ENCODE results near the gene RHNO1.

Gene RHNO1, protein sequence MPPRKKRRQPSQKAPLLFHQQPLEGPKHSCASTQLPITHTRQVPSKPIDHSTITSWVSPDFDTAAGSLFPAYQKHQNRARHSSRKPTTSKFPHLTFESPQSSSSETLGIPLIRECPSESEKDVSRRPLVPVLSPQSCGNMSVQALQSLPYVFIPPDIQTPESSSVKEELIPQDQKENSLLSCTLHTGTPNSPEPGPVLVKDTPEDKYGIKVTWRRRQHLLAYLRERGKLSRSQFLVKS

DNA sequence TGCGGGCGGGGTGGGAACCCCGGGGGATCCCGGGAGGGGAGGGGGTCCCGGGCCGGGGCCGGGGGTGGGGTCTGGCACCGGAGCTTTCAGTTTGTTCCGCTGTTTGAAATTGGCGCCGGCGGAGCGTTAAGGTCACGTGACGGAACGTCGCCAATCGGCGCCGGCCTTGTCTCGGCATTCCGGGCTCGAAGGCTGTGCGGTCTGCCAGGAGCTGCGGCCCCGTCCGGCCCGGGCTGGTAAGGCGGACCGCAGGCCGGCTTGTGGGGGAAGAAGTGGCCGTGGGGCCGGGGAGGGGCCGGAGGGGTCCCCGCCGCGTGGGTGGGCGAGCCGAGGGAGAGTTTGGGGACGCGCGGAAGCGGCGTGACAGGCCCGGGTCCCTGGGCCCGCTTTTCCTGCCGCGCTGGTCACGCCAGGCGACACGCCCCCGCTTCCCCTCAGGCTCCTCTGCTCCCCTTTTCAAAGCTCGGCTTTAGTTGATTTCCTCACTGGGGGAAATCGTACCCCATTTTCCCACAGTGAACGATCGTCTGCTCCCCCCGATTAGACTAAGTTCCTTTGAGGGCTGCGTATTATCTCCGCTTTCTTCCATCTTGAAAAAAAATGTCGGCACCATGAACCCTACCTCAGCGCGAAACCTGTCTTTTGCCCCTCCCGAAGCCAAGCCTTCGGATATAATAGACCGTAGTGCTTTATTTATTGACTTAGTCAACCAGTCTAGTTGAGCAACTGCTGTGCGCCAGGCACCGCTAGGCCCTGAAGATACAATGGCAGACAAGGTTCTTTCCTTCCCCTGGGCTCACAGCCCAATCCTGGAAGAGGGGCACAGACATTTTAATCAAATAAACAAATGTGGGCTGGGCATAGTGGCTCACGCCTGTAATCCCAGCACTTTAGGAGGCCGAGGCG lies at the start of gene RHNO1, which contains the start of gene FOXM1:
Gene RHNO1 (plus strand): TSS at position 177 of the 906 bp plus-strand sequence. CDS start 8,144 bp downstream, outside the sequence.
Gene FOXM1 (minus strand): TSS at position 128 of the 906 bp plus-strand sequence. CDS start 2,696 bp downstream, outside the sequence.
- Histone ChIP-seq H3K4me2 (ENCODE audit: low read depth, low read length, poor library complexity, severe bottlenecking) (peak within 1 kb of the TSS; percentile 100), H3K27me3 (ENCODE audit: low read length) (no peaks in the 10 kb centered on the region), H3K9ac (ENCODE audit: low read length) (peak within 1 kb of the TSS; percentile 94), H3K9me2 (replicated peaks; ENCODE audit: insufficient read depth, low read length) (no peaks in the 10 kb centered on the region), H3K27ac (ENCODE audit: low read depth, low read length) (peak within 1 kb of the TSS; percentile 74), H3K9me3 (ENCODE audit: insufficient read depth, low read length) (no peaks in the 10 kb centered on the region), H3F3A (ENCODE audit: insufficient read depth) (no peaks in the 10 kb centered on the region), H3K79me2 (ENCODE audit: insufficient read depth, low read length) (peaks cover 88% of the 10 kb centered on the region), H3K36me3 (ENCODE audit: low read length) (peaks cover 16% of the 10 kb centered on the region; the same call in 1 of the 2 replicates), H4K20me1 (ENCODE audit: low read depth, low read length) (no peaks in the 10 kb centered on the region; the same call in 1 of the 2 replicates), H2AFZ (ENCODE audit: low read depth, low read length, severe bottlenecking) (peak within 1 kb of the TSS; percentile 17), H3K4me3 (ENCODE audit: insufficient read depth, low read length, poor library complexity, severe bottlenecking) (peak within 1 kb of the TSS; percentile 74)
- TF ChIP-seq, protein P1, sequence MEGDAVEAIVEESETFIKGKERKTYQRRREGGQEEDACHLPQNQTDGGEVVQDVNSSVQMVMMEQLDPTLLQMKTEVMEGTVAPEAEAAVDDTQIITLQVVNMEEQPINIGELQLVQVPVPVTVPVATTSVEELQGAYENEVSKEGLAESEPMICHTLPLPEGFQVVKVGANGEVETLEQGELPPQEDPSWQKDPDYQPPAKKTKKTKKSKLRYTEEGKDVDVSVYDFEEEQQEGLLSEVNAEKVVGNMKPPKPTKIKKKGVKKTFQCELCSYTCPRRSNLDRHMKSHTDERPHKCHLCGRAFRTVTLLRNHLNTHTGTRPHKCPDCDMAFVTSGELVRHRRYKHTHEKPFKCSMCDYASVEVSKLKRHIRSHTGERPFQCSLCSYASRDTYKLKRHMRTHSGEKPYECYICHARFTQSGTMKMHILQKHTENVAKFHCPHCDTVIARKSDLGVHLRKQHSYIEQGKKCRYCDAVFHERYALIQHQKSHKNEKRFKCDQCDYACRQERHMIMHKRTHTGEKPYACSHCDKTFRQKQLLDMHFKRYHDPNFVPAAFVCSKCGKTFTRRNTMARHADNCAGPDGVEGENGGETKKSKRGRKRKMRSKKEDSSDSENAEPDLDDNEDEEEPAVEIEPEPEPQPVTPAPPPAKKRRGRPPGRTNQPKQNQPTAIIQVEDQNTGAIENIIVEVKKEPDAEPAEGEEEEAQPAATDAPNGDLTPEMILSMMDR (IDR thresholded peaks at IDR 0.05; ENCODE audit: insufficient read depth, low read length, poor library complexity, severe bottlenecking) = no peak
- no peak for TF ChIP-seq EZH2phosphoT487 (conservative IDR thresholded peaks at IDR 0.05; ENCODE audit: low read length)

DNA sequence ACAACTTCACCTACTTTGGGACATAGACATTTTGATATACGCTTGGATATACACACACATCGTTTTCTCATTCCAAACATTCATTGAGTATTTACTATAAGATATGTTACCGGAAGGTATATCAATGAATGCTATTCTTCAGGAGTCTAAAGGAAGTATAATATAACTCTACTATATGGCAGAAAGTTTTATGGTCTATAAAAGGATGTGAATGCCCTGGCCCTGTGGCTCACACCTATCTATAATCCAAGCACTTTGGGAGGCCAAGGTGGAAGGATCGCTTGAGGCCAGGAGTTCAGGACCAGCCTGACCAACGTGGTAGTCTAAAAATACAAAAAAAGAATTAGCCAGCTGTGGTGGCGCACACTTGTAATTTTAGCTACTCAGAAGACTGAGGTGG lies 47.7 kb upstream of the RHNO1 start:
- Histone ChIP-seq H3K9me2 (replicated peaks; ENCODE audit: insufficient read depth, low read length) (no peaks in the 10 kb centered on the region), H3K36me3 (ENCODE audit: low read length) (no peaks in the 10 kb centered on the region), H3K79me2 (ENCODE audit: insufficient read depth, low read length) (no peaks in the 10 kb centered on the region), H3K9ac (ENCODE audit: low read length) (no peak overlapping the region), H3K27ac (ENCODE audit: low read depth, low read length) (no peak overlapping the region), H3K9me3 (ENCODE audit: insufficient read depth, low read length) (no peaks in the 10 kb centered on the region), H4K20me1 (ENCODE audit: low read depth, low read length) (no peaks in the 10 kb centered on the region), H3K4me3 (ENCODE audit: insufficient read depth, low read length, poor library complexity, severe bottlenecking) (no peak overlapping the region), H3F3A (ENCODE audit: insufficient read depth) (no peaks in the 10 kb centered on the region), H2AFZ (ENCODE audit: low read depth, low read length, severe bottlenecking) (no peak overlapping the region), H3K4me2 (ENCODE audit: low read depth, low read length, poor library complexity, severe bottlenecking) (no peak overlapping the region), H3K27me3 (ENCODE audit: low read length) (no peaks in the 10 kb centered on the region)
- TF ChIP-seq, protein P1 (IDR thresholded peaks at IDR 0.05; ENCODE audit: insufficient read depth, low read length, poor library complexity, severe bottlenecking) = no peak
- TF ChIP-seq EZH2phosphoT487 (conservative IDR thresholded peaks at IDR 0.05; ENCODE audit: low read length) = no peak

DNA sequence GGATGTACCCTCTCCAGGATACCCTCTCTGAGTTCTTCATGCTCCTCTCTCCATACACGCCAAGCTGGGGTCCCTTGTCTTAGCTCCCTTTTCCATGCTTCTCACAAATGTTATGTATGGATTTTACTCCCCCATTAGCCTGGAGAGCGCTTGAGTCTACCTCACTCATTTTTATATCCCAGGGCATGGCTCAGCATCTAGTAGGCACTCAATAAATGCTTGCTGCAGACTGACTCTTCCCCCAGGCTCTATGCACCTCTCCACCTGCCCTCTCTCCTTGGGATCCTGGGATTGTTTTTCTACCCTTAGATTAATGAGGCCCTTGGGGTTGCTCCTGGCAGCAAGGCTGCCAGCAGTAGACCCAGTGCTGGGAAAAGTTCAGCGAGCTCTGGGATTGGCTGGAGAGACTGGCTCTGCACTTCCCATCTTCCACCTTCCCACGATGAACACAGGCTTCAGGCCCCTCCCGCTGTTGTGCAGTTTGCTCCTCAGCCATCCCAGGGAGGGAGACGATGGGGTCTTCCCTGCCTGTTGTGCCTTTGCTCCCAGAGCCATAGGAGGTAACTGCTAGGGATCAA lies 44.4 kb upstream of the RHNO1 start:
- Histone ChIP-seq H3K27ac (ENCODE audit: low read depth, low read length) (no peak overlapping the region), H3K27me3 (ENCODE audit: low read length) (no peaks in the 10 kb centered on the region), H3K9me3 (ENCODE audit: insufficient read depth, low read length) (no peaks in the 10 kb centered on the region), H3K79me2 (ENCODE audit: insufficient read depth, low read length) (no peaks in the 10 kb centered on the region), H3K4me2 (ENCODE audit: low read depth, low read length, poor library complexity, severe bottlenecking) (no peak overlapping the region), H3F3A (ENCODE audit: insufficient read depth) (no peaks in the 10 kb centered on the region), H3K9ac (ENCODE audit: low read length) (no peak overlapping the region), H3K36me3 (ENCODE audit: low read length) (no peaks in the 10 kb centered on the region), H3K4me3 (ENCODE audit: insufficient read depth, low read length, poor library complexity, severe bottlenecking) (no peak overlapping the region), H3K9me2 (replicated peaks; ENCODE audit: insufficient read depth, low read length) (no peaks in the 10 kb centered on the region), H4K20me1 (ENCODE audit: low read depth, low read length) (no peaks in the 10 kb centered on the region), H2AFZ (ENCODE audit: low read depth, low read length, severe bottlenecking) (no peak overlapping the region)
- TF ChIP-seq, protein P1 (IDR thresholded peaks at IDR 0.05; ENCODE audit: insufficient read depth, low read length, poor library complexity, severe bottlenecking) = no peak
- TF ChIP-seq EZH2phosphoT487 (conservative IDR thresholded peaks at IDR 0.05; ENCODE audit: low read length) = no peak

Measured in SU-DHL-6 (cell line).